ENCODE measurements around the gene SCGB1D1.

Gene SCGB1D1

DNA sequence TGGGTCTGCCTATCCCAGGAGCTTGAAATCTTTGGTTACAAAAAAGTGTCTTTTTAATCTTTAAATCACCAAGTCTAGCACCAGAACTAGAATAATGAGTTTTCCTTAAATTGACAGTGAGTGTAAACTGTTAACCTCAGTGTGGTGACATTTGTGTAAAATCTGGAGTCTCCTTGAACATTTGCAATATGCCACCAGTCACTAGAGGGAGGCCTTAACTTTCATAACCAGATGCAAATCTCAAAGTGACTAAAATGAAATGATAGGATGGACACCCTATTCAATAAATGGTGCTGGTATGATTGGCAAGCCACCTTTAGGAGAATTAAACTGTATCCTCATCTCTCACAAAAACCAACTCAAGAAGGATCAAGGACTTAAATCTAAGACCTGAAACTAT, 43.7 kb downstream of the SCGB1D1 start:
- DNase-seq (ENCODE audit: low spot score), result no peak

DNA sequence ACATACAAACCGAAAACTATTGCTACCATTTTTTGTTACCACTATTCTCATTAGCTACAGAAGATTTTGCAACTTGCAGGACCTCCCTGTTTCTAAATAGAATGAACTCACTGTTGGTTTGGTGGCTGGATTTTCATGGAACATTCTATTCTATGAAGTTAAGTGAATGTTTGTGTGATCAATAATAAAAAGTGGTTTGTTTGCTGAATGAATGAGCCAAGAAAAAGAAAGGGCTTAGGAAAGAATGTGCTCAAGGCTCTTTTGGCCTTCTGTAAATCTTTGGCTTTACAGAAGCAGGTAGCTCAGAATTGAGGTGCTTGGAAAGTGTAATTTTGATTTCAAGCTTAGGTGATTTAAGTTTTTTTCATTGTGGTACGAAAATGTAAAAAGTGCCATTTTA, 46.2 kb downstream of the SCGB1D1 start:
- no peak for DNase-seq (ENCODE audit: low spot score)

DNA sequence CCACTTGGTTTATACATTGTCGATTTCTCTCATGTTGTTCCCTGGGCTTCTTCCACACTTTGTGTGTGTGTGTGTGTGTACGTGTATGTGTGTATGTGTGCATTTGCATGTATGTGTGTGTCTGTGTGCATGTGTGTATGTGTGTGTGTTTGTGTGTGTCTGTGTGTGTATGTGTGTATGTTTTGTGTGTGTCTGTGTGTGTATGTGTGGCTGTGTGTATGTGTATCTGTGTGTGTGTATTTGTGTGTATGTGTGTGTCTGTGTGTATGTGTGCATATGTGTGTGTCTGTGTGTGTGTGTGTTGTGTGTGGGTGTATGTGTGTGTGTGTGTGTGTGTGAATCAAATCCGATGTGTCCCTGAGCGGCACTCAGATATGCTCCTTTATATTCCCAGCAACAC, 47.5 kb downstream of the SCGB1D1 start:
- DNase-seq (ENCODE audit: low spot score), result no peak

DNA sequence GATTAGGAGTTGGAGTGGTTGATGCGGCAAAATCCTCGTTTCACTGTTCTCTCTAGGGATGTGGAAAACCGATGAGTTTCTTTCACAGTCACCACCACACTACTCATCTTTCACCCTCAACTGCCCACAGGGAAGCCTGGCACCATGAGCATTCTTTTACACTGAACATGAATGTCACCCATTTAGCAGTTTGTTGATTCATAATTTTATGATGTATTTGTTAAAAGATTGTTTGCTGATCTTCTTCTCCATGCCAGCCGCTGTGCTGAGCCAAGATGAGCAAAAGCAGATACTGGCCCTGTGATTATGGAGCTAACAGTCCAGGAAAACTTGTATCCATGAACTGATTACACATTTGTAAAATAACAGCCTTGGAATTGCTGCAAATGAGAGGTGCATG, 48.1 kb downstream of the SCGB1D1 start:
- no peak for DNase-seq (ENCODE audit: low spot score)

DNA sequence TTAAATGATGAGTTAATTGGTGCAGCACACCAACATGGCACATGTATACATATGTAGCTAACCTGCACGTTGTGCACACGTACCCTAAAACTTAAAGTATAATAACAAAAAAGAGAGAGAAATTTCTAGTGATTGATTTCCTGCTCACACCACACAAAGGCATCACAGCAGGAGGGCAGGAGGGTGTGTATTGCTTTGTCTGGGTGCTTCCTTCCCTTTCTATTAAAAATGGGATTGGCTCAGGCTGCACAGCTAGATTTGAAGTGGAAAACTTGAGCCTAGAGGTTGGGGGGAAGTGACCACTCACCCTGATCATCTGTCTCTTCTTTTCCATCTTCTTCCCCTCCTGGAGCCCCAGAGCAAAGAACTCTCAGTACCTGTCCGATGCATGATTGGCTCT, 51.1 kb downstream of the SCGB1D1 start:
- DNase-seq (ENCODE audit: low spot score), result no peak

DNA sequence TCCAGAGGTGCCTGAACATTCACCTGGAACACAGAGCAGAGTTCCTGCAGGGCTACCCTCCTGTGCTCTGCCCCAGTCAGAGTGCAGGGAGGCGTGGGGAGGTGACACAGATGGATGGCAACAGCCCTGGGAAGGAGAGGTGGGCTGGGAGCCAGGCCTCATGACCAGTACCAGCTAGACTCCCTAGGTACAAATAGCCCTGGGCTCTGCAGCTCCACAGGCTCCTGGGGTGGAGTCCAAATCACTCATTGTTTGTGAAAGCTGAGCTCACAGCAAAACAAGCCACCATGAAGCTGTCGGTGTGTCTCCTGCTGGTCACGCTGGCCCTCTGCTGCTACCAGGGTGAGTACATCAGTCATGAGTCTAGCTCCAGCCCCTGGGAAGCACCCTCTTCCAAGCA, 52.0 kb downstream of the SCGB1D1 start, which contains the start of gene SCGB1D2:
SCGB1D2 (plus strand) TSS at position 219 of the 400 bp plus-strand sequence; CDS start at position 288, 69 bp downstream.
- DNase-seq (ENCODE audit: low spot score), result no peak
